ENCODE measurements around the gene ANKEF1.

Gene ANKEF1

GRCh38 chr20:10060226-10060625 lies 25.4 kb downstream of the ANKEF1 start:
- Histone ChIP-seq H3K27me3 (ENCODE audit: insufficient read depth, low read depth, severe bottlenecking) (no peaks in the 10 kb centered on the region), H3K9me3 (ENCODE audit: severe bottlenecking) (no peaks in the 10 kb centered on the region), H3K4me3 (ENCODE audit: low read depth, low read length) (no peak overlapping the region), H3K27ac (no peak overlapping the region), H3K36me3 (peaks cover 18% of the 10 kb centered on the region)
- no peak for DNase-seq
- no peak for TF ChIP-seq CTCF (IDR thresholded peaks at IDR 0.05; ENCODE audit: low read depth, low read length)

GRCh38 chr20:10061641-10062040 lies 26.9 kb downstream of the ANKEF1 start:
- no peaks in the 10 kb centered on the region for H3K9me3 ChIP-seq (ENCODE audit: severe bottlenecking)
- H3K36me3 ChIP-seq: peaks cover 5% of the 10 kb centered on the region
- DNase-seq: no peak
- H3K4me3 ChIP-seq (ENCODE audit: low read depth, low read length): no peak overlapping the region
- no peak overlapping the region for H3K27ac ChIP-seq
- no peak for TF ChIP-seq CTCF (IDR thresholded peaks at IDR 0.05; ENCODE audit: low read depth, low read length)
- no peaks in the 10 kb centered on the region for H3K27me3 ChIP-seq (ENCODE audit: insufficient read depth, low read depth, severe bottlenecking)

- Histone ChIP-seq H3K36me3 (no peaks in the 10 kb centered on the region), H3K4me3 (ENCODE audit: low read depth, low read length) (no peak overlapping the region), H3K27me3 (ENCODE audit: insufficient read depth, low read depth, severe bottlenecking) (no peaks in the 10 kb centered on the region), H3K9me3 (ENCODE audit: severe bottlenecking) (no peaks in the 10 kb centered on the region), H3K27ac (no peak overlapping the region)
- DNase-seq: no peak
- TF ChIP-seq CTCF (IDR thresholded peaks at IDR 0.05; ENCODE audit: low read depth, low read length): no peak
Observed at GRCh38 chr20:10063482-10063881, 28.7 kb downstream of the ANKEF1 start.

GRCh38 chr20:10064611-10065010 lies 29.8 kb downstream of the ANKEF1 start:
- no peak overlapping the region for H3K4me3 ChIP-seq (ENCODE audit: low read depth, low read length)
- DNase-seq: no peak
- H3K27me3 ChIP-seq (ENCODE audit: insufficient read depth, low read depth, severe bottlenecking): no peaks in the 10 kb centered on the region
- H3K36me3 ChIP-seq: no peaks in the 10 kb centered on the region
- no peak for TF ChIP-seq CTCF (IDR thresholded peaks at IDR 0.05; ENCODE audit: low read depth, low read length)
- H3K9me3 ChIP-seq (ENCODE audit: severe bottlenecking): no peaks in the 10 kb centered on the region
- no peak overlapping the region for H3K27ac ChIP-seq

- Histone ChIP-seq H3K27me3 (ENCODE audit: insufficient read depth, low read depth, severe bottlenecking) (no peaks in the 10 kb centered on the region), H3K9me3 (ENCODE audit: severe bottlenecking) (no peaks in the 10 kb centered on the region), H3K36me3 (no peaks in the 10 kb centered on the region), H3K4me3 (ENCODE audit: low read depth, low read length) (no peak overlapping the region), H3K27ac (no peak overlapping the region)
- DNase-seq: no peak
- no peak for TF ChIP-seq CTCF (IDR thresholded peaks at IDR 0.05; ENCODE audit: low read depth, low read length)
Observed at GRCh38 chr20:10065154-10065833, 30.5 kb downstream of the ANKEF1 start.

GRCh38 chr20:10067321-10067720 lies 32.5 kb downstream of the ANKEF1 start:
- H3K27ac ChIP-seq: no peak overlapping the region
- no peaks in the 10 kb centered on the region for H3K36me3 ChIP-seq
- no peaks in the 10 kb centered on the region for H3K9me3 ChIP-seq (ENCODE audit: severe bottlenecking)
- no peak overlapping the region for H3K4me3 ChIP-seq (ENCODE audit: low read depth, low read length)
- TF ChIP-seq CTCF (IDR thresholded peaks at IDR 0.05; ENCODE audit: low read depth, low read length): no peak
- DNase-seq: no peak
- no peaks in the 10 kb centered on the region for H3K27me3 ChIP-seq (ENCODE audit: insufficient read depth, low read depth, severe bottlenecking)
